ENCODE data around the gene FZD1.

- no peak for TF ChIP-seq EZH2phosphoT487 (IDR thresholded peaks at IDR 0.05)
- no peak for TF ChIP-seq CTCF (IDR thresholded peaks at IDR 0.05)
- TF ChIP-seq EZH2 (IDR thresholded peaks at IDR 0.05) = no peak
Measured at GRCh38 chr7:91243591-91244301, 20.5 kb upstream of the FZD1 start.

Measured in neural progenitor cell (in vitro differentiated cells).